ENCODE results near the gene ADK.

DNA sequence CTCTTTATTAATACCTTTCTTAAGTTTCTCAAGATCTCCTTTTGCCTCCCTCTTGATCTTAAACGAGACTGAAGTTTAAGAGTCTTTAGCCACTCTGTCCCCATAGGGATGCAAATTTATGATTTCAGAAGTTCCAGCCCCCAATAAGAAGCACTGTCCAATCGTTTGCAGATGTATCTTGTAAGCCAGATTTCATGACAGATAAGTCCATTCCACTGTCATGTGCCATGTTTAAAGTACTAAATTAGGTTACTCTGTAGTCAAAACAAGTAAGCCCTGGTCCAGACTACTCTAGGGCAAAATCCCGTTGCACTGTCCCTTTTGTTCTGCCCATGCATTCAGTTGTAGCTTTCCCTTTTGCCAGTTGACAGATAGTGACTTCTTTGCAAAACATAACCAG lies 518.2 kb downstream of the ADK start:
- TF ChIP-seq, protein P1, sequence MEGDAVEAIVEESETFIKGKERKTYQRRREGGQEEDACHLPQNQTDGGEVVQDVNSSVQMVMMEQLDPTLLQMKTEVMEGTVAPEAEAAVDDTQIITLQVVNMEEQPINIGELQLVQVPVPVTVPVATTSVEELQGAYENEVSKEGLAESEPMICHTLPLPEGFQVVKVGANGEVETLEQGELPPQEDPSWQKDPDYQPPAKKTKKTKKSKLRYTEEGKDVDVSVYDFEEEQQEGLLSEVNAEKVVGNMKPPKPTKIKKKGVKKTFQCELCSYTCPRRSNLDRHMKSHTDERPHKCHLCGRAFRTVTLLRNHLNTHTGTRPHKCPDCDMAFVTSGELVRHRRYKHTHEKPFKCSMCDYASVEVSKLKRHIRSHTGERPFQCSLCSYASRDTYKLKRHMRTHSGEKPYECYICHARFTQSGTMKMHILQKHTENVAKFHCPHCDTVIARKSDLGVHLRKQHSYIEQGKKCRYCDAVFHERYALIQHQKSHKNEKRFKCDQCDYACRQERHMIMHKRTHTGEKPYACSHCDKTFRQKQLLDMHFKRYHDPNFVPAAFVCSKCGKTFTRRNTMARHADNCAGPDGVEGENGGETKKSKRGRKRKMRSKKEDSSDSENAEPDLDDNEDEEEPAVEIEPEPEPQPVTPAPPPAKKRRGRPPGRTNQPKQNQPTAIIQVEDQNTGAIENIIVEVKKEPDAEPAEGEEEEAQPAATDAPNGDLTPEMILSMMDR (conservative IDR thresholded peaks at IDR 0.05) = no peak
- no peak for TF ChIP-seq ZFX (IDR thresholded peaks at IDR 0.05)
